Fibroblast of skin of scalp (primary cell): ENCODE data around the gene CDHR1.

Experiments
- DNase-seq: peaks from one replicate; pipeline ENCODE4 v3.0.0-alpha.2; 2013

The CDHR1 gene

DNA sequence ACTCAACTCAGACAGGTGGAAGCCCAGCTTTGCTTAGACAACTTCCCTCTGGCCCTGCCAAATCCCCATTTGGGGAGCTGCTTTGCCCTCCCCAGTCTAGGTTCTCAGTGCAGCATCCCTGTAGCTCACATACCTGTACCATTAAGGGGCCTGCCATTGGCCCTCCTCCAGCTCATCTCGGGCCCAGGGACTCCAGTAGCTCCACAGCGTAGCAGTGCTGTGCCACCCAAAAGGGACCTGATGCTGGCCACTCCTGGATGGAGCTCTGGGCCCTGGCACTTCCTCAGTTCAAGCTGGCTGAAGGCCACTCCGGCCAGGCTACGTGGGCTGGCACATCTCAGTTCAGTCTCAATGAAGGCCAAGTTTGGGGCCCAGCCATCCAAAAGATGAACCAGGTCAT, 39.6 kb downstream of the CDHR1 start:
- DNase-seq = no peak

DNA sequence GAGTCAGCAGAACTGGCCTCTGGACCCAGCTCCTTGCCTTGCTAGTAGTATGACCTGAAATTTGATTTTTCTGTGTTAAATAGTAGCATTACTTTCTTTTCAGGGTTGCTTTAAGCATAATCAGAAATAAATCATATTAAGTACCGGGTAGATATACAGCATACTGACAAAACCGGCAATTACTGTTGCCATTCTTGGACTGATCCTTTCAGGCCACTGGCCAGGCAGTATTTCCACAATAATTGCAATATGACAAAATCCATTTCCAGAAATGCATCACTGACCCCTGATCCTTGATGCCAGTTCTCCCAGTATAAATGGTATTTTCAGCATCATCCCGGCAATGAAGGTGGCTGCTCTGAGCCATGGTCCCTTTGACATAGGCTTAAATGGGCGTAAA, 40.1 kb downstream of the CDHR1 start:
- no peak for DNase-seq

DNA sequence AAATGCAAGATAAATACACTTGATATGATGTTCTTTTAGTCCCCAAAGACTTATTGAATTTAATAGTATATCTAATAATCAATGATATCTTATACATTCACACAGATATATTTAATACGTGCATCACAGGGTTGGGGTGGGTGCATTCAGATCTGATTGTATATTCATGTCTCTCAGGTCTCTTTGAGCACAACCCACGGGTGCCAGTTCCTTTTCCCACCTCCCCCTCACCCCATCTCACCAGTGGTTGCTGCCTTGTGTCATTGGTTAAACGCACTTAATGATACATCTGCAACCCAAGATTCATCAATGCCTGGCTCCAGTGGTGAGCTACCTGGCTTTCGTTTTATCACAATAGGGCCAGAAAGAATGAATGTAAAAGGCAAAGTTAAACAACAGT, 40.8 kb downstream of the CDHR1 start:
- DNase-seq = no peak

DNA sequence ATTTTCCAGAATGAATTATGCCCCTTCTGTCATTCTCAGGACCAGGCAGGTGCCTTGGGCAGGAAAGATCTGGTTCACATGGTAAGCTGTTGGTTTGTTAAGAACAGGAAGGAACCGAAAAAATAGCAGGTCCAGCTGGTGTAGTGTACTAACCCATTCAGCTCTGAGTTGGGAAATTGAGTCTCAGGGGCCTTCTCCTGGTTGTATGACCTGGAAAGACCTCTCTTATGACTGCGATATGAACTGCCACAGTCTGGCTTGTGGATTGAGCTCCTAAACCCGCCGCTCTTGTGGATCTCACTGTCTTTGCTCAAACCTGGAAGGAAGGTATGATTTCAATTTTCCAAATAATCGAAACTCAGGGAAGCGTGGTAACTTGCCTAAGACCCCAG, 42.5 kb downstream of the CDHR1 start:
- DNase-seq = no peak

DNA sequence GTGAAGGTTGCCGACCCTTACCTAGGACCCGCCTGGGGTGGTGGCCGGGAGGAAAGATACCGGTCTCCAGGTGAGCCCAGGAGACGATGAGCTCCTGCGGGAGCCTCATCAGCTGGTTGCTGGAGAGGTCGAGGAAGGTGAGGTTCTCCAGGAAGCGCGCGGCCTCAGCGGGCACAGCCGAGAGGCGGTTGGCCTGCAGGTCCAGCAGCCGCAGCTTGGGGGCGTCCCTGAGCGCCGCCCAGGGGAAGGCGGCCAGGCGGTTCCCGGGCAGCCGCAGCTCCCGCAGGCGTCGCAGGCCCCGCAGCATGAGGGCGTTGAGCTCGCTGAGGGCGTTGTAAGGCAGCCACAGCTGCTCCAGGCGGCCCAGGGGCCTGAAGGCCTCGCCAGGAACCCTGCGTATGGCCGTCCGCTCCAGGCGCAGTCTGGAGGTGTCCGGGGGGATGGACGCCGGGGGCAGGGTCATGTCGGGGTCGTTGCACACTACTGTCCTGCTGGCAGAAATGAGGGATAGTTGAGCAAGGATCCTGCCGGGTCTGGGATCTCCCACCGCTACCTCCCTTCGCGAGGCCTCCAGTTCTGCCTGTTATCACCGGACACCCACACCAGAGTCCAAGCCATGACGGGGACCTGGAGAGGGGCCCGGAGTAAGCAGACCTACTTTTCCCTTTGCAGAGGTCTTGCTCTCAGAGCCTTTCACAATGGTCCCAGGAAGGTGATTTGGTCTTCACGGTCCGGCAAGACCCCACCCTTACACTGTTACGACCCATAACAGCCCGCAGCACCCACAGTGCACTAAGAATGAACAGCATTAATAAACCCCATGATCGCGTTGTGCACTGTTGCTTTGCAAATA, 43.1 kb downstream of the CDHR1 start:
- DNase-seq = no peak

DNA sequence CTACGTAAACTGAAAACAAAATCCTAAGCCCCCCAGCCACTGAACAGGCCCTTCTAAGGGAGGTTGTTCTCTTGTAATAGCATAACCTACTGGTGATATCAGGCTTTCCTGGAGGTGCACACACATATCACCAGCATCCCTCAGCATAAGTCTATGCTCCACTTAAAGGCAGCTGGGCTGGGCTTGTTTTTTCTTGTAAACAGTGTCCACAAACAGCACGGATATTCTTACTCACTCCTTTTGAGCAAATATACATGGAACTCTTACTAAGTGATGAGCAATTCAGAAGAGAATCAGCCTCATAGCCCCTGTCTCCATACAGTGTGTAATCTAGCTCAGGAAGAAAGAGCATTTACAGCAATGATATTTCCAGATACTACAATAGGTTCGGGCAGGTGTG, 44.6 kb downstream of the CDHR1 start:
- no peak for DNase-seq

DNA sequence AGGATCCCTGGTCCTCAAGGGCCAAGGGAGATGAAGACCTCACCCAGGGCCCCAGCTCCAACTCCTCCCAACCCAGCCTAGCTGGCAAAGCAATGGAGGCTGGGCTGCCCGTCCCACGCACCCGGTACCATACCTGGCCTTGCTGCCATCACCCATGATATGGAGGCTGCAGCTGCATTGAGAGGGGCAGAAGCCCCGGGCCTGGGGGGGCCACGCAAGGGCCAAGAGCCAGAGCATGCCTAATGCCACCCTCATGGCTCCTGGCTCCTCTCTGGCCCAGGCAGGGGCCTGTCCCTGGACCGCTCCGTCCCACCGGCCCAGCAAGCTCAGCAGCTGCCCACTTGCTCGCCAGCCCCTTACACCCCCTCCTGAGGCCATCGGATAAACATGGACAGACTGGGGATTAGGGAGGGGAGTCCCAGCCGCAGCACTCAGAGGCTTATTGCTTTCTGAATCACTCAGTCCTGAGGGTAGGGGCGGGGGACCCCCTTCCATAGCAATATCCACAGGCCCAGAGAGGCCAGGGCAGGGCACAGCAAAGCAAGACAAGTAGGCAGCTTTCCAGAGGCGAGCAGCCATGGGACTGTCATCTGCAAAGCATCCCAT, 47.0 kb downstream of the CDHR1 start, which contains the start of gene LRIT1:
Gene LRIT1, minus strand, starts transcription at position 362 of the 606 bp plus-strand sequence. Its CDS starts 107 bp downstream, at position 255.
- DNase-seq = no peak

DNA sequence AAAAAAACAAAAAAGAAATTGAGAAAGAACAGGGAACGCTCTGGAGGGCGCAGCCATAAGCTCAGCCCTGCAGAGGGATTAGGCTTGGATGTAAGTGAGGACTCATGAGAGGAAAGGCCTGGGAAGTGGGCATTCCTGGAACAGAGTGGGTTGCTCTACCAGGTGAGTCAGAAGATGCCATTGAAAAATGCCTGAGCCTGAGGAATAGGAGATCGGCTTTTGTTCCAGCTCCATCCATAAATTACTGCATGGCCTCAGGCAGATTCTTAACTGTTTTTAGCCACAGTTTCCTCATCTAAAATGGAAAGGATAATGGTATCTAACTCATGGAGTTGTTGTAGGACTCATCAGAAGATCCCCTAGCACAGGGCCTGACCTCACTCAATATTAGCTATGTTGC, 49.4 kb downstream of the CDHR1 start:
- DNase-seq = no peak

DNA sequence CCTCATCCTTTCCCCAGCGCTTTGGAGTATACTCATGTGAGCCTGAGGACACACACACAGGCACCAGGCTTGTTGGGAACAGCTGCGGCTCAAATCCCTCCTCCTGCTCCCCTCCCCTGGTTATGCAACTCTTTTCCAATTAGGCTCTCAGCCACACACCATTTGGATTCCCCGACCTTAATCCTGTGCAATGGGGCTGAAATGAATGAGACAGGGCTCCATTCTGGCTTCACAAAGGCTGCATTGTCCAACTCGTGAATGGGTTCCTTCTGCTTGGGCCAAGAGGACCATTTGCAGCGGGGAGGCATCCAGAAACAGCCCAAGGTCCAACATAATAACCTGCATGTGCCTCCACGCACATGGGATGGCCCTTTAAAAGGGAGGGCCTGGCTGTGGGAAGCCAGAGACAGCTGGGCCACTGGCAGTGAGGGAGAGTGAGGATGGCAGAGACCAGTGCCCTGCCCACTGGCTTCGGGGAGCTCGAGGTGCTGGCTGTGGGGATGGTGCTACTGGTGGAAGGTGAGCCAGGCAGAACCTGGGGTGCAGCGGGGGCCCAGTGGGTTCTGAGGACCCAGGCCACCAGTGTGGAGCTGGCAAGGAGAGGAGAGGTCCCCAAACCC, 50.4 kb downstream of the CDHR1 start, which contains the start of gene RGR:
Gene RGR, plus strand, starts transcription at position 403 of the 620 bp plus-strand sequence. Its CDS starts 38 bp downstream, at position 441.
- no peak for DNase-seq

DNA sequence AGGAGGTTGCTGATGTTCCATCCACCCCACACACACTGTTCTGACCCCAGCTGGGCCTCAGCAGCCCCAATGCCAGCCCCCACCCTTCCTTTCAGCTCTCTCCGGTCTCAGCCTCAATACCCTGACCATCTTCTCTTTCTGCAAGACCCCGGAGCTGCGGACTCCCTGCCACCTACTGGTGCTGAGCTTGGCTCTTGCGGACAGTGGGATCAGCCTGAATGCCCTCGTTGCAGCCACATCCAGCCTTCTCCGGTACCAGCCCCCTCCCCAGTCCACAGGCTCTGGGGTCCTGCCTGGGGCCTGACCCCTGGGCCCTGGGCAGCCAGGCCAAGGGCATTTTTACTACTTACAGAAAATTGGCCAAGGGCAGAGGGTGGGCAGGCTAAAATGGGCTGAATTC, 53.2 kb downstream of the CDHR1 start:
- no peak for DNase-seq

DNA sequence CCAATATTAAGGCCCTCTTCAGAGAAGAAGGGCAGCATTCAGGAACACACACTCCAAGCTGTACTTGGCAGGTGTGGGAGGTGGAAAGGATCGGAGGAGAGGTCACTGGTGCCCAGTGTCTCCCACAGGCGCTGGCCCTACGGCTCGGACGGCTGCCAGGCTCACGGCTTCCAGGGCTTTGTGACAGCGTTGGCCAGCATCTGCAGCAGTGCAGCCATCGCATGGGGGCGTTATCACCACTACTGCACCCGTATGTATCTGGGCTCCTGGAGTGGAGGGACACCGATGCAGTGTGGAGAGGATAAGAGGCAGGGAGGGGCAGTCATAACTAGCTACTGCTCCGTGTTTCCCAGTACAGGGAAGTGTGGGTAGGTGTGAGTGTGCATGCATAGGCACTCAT, 54.5 kb downstream of the CDHR1 start:
- DNase-seq = no peak

DNA sequence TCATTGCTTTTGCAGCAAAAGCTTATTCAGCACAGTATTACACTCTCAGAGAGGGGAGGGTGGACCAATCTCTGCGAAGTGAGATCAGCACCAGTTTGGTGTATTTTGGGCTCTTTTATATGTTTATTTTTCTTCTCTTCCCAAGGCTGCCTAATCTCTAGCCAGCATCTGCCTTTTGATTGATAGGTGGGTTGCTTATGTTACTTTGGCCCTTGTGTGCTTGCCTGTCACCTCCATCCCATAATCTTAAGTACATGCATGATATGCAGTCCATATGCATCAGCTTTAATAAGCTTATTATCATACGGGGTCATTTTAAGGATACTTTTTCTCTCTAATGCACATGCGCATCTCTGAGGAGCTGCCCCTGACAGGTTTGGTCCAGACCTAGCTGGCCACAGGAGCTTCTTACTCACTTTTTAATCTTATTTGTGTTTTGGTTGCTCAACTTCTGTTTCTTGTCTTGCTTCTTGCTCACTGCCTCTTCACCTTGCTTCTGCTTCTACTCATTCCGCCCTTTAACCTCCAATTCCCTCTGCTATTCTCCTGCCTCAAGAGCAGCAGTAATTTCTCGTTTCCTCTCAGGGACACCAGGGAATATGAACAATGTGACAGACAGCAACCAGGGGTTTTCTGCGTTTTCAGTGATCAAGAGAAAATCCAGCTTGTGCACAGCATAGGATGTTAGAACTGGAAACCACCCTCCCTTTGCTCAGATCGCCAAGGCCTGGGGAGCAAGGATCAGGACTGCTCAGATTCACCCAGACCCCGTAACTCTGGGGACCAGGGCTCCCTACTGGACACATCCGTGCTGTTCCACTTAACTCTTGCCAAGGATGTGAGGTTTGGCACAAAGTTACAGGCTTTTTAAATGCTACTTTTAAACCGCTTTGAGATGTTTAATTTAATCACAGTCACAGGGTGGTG, 60.5 kb downstream of the CDHR1 start:
- no peak for DNase-seq

DNA sequence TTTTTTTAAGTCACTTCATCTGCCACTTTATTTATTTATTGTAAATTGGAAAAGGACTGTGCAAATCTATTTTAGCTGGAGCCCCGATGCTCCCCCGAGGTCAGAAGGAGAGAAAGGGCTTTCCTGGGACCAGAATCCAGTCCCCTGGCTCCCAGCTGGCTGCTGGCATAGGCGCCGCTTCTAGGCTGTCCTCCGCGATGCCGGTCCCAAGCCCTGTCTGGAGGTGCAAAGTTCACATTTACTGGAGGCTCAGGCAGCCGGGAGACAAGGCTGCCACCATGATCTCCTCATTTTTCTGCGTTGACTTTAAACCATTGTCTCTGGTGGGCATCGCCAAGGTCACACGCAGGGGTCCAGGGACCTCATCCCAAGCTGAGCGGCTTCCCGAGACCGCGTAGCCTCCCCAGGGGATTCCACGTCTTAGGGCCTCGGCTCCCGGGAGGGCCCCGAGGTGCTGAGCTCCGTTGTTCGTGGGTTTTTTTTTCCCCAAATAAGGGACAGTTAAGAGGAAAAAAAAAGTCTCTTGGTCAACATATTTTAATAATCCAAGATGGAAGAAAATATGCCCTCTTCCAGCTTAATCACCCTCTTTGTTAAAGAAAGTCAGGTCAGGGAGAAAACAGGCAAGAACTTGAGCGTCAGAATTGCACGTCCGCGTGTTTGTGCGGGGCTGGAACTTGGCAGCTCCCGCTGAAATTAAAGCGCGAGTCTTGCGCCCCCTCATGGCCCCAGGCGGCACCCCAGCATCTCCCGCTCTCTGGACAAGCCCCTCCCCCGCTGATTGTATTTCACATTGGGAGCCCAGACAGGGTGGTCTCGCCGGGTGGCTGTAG, 62.4 kb downstream of the CDHR1 start:
- DNase-seq = peak; percentile 38

DNA sequence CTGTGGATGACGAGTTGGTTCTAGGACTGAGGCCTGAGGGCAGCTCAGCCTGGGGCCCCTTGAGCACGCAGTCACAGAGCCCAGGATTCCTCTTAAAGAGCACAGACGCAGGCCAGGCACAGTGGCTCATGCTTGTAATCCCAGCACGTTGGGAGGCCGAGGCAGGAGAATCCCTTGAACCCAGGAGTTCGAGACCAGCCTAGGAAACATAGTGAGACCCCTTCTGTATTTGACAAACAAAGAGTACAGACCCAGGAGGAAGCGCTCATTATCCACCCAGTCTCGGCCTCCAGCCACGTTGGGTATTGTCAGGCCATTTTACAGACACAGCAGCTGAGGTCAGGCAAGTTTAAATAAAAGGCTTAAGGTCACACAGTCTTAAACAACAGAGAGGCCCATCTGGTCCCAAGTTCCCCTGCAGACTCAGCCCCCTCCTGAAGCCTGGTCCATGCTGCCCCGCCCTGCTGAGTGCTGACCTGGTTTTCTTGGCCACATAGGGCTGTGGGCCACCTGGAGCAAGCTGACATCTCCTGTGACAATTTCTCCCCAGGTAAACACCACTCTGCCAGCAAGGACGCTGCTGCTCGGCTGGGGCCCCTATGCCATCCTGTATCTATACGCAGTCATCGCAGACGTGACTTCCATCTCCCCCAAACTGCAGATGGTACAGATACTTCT, 63.1 kb downstream of the CDHR1 start:
- no peak for DNase-seq

DNA sequence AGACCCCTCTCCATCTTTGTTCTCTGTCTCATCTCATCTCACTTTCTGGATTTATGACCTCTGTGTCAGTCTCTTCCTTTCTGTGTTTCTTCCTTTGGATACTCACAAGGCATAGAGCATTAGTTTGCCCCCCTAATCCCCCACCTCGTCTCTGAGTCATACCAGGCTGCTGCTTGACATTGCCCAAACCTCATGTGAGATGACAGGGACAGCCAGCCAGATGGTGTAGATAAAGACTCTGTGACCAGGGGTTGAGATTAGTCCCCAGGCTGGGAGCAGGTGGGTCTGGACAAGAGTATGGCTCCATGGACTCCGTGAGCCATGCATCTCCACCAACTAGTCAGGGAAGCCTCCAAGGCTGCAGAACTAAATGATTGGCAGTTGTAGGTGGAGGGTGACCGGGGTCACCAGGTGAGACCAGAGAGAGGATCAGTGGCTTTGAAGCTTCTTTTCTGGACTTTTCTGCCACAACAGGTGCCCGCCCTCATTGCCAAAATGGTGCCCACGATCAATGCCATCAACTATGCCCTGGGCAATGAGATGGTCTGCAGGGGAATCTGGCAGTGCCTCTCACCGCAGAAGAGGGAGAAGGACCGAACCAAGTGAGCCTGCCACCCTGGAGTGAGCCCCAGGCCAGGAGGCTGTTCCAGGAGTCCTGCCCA, 63.8 kb downstream of the CDHR1 start:
- DNase-seq = no peak

DNA sequence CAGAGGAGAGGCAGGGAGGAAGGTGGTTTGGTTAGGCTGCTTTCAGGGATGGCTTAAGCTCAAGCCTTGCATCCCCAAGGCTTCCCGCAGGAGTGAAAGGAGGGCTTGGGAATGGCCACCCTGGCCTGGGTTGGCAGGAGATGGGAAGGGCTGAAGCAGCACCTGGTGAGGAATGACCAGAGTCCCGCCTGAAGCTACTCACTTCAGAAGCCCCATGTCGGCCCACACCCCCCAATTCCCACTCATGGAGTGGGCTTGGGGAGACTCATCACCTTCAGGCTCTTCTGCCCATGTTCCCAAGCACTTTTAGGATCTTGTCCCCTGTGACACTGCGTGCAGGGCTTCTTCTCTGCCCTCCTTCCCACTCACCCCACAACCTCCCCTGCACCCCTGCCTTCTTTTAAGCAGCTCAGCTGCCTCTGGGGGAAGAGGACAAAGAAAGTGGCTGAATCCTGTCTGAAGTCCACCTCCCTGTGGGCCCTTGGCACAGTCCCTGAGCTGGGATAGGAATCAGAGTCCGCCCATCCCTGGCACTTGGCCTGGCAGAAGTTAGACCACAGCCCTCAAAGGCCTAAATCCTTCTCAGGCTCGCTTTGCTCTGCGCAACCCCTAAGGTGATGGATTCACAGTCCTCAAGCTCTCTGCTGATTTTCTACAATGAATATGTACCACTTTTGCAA, 67.0 kb downstream of the CDHR1 start:
- no peak for DNase-seq

DNA sequence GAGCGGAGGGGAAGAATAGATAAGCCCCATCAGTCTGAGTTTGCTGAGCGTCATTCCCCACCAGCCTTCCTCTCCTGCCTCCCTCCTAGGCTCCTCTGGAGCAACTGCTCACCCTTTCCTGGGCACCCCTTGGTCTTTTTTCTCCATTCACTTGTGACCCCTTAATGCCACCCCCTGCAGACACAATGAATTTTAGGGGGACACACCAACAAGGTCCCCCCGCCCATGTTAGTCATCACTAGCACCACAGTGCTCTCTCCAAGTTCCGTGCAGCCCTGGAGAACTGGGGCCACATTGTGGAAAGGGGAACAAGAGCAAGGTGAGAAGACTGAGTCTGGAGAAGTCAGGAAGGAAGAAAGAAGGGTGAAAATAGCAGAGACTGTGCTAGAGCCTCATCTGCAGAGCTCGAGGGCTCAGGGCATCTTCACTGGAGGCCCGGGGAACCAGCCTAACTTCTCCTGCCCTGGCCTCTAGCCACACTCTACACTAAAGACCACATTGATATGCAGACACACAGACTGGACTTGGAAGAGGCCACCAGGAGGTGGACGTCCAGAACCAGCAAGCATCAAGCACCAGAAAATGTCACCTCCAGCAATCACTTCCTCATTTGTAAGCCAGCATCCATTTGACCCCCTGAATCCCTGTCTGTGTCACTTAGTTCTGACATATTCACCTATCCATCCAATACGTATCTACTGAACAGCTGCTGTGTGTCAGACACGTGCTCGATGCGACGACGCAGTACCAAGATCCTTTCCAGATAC, 68.0 kb downstream of the CDHR1 start:
- DNase-seq = no peak

DNA sequence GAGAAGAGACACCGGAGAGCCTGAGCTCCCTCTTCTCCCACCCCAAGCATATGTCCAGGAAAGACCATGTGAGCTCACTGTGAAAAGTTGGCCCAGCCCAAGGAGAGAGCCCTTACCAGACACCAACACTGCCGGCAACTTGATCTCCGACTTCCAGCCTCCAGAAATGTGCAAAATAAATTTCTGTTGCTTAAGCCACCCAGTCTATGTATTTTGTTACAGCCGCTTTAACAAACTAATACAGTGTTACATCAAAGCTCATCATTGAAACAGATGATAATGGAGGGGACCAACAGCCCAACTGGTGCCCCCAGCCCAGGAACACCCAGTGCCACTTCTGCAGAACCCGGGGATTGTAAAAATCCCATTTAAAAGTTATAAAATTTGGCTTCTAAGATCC, 69.4 kb downstream of the CDHR1 start:
- DNase-seq = no peak

DNA sequence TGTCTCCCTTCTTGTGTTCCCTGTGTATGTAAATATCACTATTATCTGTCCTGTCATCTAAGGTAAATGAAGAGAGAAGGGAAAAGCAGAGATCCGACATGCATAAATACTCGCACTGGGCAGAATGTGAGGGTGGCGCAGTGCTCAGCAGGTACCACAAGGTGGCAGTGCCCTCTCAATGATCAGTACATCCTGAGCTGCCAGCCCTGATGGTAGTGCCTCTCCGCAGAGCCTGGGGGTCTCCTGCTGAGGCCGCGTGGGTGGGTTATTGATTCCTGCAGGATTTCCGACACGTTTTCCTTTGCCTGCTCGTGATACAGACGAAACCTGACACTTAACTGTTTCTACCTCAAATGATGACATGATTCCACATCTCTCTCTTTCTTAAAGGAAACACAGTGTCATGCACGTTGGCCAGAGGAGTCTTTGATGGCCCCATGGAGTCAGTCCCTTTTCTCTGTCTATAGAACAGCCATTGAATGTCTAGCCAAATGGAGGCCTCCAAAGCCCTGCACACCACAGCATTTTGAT, 70.3 kb downstream of the CDHR1 start:
- DNase-seq = peak; percentile 57
